HG03575 (cell line): ENCODE results near the gene HNF1A.
"Not testable (repeated sequence)": the region's sequence is repeated elsewhere in the genome, so short reads cannot be mapped to it uniquely, and the experiment has no call there.

Source experiments
- ATAC-seq: cut with Tn5 transposase; IDR thresholded peaks from one replicate; pipeline ENCODE4 v1.9.1; 2021; ENCODE audit not compliant: unreplicated experiment, insufficient number of reproducible peaks, low FRiP score; ENCODE audit errors: extremely low read depth

The HNF1A gene

GRCh38 chr12:120978296-120979219 is at the start of gene HNF1A:
Gene HNF1A, plus strand, starts transcription at chr12:120978543. Its CDS starts 226 bp downstream, at chr12:120978769.
- no peak for ATAC-seq

DNA sequence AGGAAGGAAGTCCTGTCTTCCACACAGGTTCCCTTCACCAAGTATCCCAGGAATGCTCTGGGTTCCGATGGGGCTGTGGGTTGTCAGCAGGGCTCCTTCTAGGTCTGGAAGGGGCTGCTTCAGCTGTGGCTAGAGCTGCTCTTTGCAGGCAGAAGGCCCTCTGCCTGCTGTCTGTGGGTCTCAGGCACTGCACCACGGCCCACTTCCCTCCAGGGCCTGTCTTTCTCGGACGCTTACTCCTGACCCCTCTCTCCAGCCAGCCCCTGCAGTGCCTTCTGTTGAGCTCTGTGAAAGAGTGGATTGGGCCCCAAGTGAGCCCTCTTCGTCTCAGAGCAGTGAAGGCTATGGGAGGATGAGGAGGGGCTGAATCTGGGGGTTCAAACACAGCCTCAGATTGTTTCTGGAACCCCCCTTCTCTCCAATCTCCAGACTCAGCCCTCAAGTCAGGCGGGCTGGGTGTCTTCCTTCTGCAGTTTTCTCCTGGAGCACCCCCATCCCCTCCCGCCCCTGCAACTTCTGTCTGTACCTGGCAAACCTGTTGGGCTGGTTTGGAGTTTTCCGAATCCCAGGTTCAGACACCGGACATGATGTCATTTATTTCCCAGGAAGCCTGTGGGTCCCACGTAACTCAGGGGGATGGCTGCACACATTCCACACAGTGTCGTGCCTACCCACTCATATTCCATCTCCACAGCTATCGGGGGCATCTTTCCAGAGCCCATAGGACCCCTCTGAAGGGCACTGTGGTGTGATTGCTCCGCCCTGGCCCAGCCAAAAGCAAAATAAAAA is 49.3 kb upstream of the HNF1A start:
- ATAC-seq: no peak

- no peak for ATAC-seq
Measured at GRCh38 chr12:120930032-120930431, 48.3 kb upstream of the HNF1A start.

DNA sequence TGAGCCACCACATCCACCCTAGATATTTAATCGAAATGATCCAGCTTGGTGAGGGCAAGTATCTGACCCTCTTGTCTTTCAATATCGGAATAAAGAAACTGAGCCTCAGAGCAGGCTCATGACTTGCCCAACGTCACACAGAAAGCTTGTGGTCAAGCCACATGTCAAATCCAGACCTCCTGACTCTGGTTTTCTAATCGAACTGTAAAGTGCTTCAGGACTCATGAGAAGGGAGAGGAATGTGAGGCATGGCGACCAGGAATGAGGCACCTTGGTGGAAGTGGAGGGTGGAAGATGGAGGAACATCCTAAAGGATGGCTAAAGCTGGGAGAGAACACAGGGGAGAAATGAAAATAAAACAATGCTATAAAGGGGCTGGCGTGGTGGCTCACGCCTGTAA is 46.3 kb upstream of the HNF1A start:
- ATAC-seq: no peak

- no peak for ATAC-seq
Measured at GRCh38 chr12:120932956-120933526, 45.3 kb upstream of the HNF1A start.

GRCh38 chr12:120933786-120934185 is 44.6 kb upstream of the HNF1A start:
- no peak for ATAC-seq

GRCh38 chr12:120936197-120936596 is 42.1 kb upstream of the HNF1A start:
- no peak for ATAC-seq

DNA sequence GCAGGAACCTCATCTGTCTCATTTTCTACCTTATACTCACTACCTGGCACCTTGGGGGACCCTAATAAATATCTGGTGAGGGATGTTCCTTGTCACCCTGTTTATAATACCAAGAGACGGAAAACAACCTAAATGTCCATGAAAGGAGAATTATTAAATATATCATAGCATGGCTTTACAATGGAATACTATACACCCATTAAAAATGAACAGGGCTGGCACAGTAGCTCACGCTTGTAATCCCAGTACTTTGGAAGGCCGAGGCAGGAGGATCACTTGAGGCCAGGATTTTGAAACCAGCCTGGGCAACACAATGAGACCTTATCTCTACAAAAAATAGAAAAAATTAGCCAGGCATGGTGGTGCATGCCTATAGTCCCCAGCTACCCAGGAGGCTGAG is 39.8 kb upstream of the HNF1A start:
- ATAC-seq: no peak

DNA sequence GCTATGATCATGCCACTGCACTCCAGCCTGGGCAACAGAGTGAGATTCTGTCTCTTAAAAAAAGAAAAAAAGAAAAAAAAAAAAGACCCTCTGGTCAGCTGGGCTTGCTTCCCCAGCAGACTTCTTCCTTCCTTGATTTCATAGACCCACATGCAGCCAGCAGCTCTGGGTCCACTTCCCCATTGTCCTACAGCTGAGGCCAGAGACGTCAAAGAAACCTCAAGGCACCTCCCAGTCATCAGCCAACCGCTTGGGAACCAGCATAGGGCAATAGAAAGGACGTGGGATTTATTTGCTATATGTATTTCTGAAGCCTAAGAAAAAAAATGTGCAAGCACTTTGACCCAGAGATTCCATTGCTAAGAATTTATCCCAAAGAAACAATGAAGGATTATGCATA is 38.8 kb upstream of the HNF1A start:
- ATAC-seq: no peak

DNA sequence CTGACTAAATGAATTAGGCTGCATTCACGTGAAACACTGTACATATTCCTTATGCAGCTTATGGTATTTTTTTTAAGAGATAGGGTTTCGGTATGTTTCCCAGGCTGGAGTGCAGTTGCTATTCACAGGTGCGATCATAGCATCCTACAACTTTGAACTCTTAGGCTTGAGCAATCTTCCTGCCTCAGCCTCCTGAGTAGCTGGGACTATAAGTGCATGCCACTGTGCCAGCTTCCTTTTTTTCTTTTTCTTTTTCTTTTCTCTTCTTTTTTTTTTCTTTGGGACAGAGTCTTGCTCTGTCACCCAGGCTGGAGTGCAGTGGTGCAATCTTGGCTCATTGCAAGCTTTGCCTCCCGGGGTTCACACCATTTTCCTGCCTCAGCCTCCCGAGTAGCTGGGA is 38.3 kb upstream of the HNF1A start:
- no peak for ATAC-seq

DNA sequence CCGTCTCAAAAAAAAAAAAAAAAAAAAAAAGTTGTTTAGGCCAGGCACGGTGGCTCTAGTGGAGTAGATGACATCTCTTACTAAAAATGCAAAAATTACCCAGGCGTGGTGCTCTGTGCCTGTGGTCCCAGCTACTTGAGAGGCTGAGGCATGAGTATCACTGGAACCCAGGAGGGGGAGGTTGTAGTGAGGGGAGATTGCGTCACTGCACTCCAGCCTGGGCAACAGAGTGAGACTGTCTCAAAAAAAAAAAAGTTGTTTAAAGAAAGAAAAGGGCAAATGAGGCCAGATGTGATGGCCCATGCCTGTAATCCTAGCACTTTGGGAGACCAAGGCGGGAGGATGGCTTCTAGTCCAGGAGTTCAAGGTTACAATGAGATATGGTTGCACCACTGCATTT is 37.5 kb upstream of the HNF1A start:
- ATAC-seq: no peak

GRCh38 chr12:120941412-120941811 is 36.9 kb upstream of the HNF1A start:
- no peak for ATAC-seq

DNA sequence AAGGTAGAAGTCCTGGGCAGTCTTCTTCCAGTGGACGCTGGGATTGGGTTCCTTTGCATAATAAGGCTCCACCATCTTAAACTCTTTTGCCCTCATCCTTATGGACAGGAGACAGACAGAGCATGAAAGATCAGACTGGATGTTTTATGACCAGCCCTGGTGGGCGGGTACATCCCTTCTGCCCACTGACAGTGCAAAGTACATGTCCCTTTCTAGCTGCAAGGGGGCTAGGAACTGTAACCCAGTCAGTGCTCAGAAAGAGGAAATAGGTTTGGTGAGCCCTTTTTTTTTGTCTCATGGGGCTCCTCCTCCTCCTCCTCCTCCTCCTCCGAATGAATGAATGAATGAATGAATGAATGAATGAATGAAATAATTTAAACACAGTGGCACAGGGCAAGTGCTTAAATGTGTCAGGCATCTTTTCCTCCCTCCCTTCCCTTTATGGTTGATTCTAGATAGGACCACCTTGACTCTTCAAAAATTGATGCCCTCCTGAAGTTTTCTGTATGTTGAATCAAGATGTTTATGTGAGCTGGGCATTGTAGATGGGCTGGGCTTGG is 36.4 kb upstream of the HNF1A start:
- ATAC-seq: no peak

GRCh38 chr12:120943482-120943881 is 34.9 kb upstream of the HNF1A start:
- no peak for ATAC-seq

- ATAC-seq: no peak
Measured at GRCh38 chr12:120944645-120945217, 33.6 kb upstream of the HNF1A start.

DNA sequence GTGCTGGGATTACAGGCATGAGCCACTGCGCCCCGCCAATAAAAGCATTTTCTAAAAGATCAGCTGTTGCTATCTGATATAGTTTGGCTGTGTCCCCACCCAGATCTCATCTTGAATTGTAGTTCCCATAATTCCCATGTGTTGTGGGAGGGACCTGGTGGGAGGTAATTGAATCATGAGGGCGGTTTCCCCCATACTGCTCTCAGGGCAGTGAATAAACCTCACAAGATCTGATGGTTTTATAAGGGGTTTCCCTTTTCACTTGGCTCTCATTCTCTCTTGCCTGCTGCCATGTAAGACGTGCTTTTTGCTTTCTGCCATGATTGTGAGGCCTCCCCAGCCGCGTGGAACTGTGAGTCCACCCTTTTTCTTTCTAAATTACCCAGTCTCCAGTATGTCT is 32.8 kb upstream of the HNF1A start:
- ATAC-seq: not testable (repeated sequence)

DNA sequence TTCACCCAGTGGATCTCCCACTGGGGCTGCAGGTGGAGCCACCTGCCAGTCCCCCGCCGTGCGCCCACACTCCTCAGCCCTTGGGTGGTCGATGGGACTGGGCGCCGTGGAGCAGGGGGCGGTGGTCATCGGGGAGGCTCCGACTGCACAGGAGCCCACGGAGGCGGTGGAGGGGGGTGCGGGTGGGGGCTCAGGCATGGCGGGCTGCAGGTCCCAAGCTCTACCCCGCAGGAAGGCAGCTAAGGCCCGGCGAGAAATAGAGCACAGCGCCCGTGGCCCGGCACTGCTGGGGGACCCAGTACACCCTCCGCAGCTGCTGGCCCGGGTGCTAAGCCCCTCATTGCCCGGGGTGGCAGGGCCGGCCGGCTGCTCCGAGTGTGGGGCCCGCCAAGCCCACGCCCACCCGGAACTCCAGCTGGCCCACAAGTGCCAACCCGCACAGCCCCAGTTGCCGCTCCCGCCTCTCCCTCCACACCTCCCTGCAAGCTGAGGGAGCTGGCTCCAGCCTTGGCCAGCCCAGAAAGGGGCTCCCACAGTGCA is 28.0 kb upstream of the HNF1A start:
- not testable (repeated sequence) for ATAC-seq

- ATAC-seq: no peak
Measured at GRCh38 chr12:120950807-120951206, 27.5 kb upstream of the HNF1A start.

DNA sequence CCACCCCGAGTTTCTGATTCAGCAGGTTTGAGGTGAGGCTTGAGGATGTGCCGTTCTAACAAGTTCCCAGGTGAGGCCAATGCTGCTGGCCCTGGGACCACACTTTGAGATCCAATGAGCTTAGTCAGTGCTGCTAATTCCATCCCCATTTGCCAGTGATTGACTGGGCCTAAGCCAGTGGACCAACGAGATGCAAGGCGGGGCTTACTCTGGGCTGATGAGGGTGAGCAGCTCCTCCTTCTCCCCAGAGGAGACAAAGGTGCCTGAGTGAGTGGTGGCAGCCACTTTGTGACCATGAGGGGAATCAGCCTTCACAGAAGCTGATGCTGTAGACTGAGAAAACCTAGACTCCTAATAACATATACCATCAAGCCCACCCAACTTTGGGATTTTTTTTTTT is 23.1 kb upstream of the HNF1A start:
- no peak for ATAC-seq
